GM18517 (cell line): ENCODE results near the gene CAPN5.

Source experiments
- ATAC-seq: cut with Tn5 transposase; IDR thresholded peaks from one replicate; pipeline ENCODE4 v1.9.1; 2021; ENCODE audit warnings: mild to moderate bottlenecking, moderate library complexity; ENCODE audit not compliant: unreplicated experiment

CAPN5 gene

GRCh38 chr11:77114089-77114463 is 47.3 kb downstream of the CAPN5 start:
- no peak for ATAC-seq

GRCh38 chr11:77115181-77115611 is 48.4 kb downstream of the CAPN5 start:
- no peak for ATAC-seq

GRCh38 chr11:77115956-77116355 is 49.2 kb downstream of the CAPN5 start:
- no peak for ATAC-seq

- no peak for ATAC-seq
These were observed 50.7 kb downstream of the CAPN5 start for GRCh38 chr11:77117492-77117891.

GRCh38 chr11:77118086-77118485 is 51.3 kb downstream of the CAPN5 start:
- ATAC-seq: no peak

- ATAC-seq: no peak
These were observed 52.2 kb downstream of the CAPN5 start for GRCh38 chr11:77118971-77119370.

GRCh38 chr11:77119531-77119936 is 52.8 kb downstream of the CAPN5 start:
- no peak for ATAC-seq

GRCh38 chr11:77120571-77120970 is 53.8 kb downstream of the CAPN5 start:
- no peak for ATAC-seq

- ATAC-seq: no peak
These were observed 54.4 kb downstream of the CAPN5 start for GRCh38 chr11:77121096-77121640.

GRCh38 chr11:77121876-77122575 is 55.3 kb downstream of the CAPN5 start:
- ATAC-seq: no peak

GRCh38 chr11:77122576-77123212 is 55.9 kb downstream of the CAPN5 start:
- ATAC-seq: no peak

GRCh38 chr11:77123591-77123990 is 56.8 kb downstream of the CAPN5 start:
- no peak for ATAC-seq

- no peak for ATAC-seq
These were observed 57.3 kb downstream of the CAPN5 start for GRCh38 chr11:77124041-77124440.

GRCh38 chr11:77124488-77124887 is 57.7 kb downstream of the CAPN5 start:
- no peak for ATAC-seq

GRCh38 chr11:77125191-77125590 is 58.4 kb downstream of the CAPN5 start:
- ATAC-seq: no peak

GRCh38 chr11:77125695-77126094 is 58.9 kb downstream of the CAPN5 start:
- no peak for ATAC-seq

- ATAC-seq: no peak
These were observed 59.5 kb downstream of the CAPN5 start for GRCh38 chr11:77126156-77126775.

GRCh38 chr11:77126861-77127234 is 60.1 kb downstream of the CAPN5 start:
- ATAC-seq: no peak

GRCh38 chr11:77127235-77127911 is 60.6 kb downstream of the CAPN5 start:
- no peak for ATAC-seq

- ATAC-seq: no peak
These were observed 61.3 kb downstream of the CAPN5 start, which contains the start of gene MYO7A for GRCh38 chr11:77127920-77128691. MYO7A (plus strand) TSS chr11:77128246; CDS start chr11:77130635, 2,389 bp downstream.
